Stimulated activated naive CD4-positive, alpha-beta T cell (primary cell): ENCODE data around the gene OTOS.

ENCODE experiments used
- DNase-seq, 6 experiments: peaks; one replicate each; lab custom pipeline; 2025; lab: John Stamatoyannopoulos, UW

OTOS gene

GRCh38 chr2:240114233-240114632 is 26.2 kb downstream of the OTOS start:
- no peak for DNase-seq

- DNase-seq = no peak
These were observed 27.4 kb downstream of the OTOS start for GRCh38 chr2:240112914-240113690.

- DNase-seq = no peak
These were observed 29.2 kb downstream of the OTOS start for GRCh38 chr2:240111253-240111652.

GRCh38 chr2:240109386-240109785 is 31.1 kb downstream of the OTOS start:
- no peak for DNase-seq

DNA sequence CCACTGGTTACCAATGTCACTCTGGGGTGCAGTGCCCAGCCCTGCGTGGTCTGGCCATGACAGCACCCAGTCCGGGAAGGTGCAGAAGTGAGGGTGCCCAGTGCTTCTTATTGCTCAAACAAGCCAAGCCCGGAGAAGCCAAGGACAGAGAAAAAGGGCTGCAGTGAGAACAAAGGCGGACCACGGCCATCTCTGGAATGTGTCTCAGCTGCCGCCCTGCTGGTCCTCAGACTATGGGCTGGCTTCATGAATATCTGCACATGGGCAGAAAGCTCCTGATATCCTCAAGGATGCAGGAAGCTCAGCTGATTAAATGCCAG is 33.0 kb downstream of the OTOS start:
- DNase-seq = no peak

DNA sequence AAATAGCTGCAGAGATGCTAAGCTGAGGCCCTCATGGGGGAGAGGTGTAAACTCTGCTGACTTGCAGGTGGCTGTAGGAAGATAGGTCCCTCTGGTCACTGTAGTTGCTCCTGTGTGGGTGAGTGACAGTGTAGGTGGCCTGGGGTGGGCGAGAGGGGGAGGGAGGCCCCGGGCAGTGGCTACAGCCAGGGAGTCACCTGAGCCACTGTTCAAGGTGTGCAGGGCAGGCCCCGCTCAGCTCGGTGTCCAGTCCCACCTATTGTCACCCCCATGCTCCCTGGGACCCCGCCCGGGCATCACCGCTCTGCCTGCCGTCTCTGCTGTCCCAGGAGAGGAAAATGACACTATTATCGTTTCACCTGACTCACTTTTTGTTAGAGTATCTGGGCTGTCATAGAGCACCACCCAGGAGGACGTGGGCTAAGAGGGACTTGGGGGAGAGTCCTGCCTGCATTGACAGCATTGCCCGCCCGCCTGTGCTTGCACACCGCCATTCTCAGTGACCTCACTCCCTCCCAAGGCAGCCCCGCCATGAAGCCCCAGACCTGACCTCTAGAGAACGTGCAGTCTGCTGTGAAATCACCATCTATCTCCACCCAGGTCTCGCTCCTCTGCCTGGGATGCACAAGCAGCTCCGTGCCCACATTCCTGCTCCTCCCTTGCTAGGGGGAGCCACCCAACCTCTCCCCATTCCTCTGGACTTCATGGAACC is 33.5 kb downstream of the OTOS start:
- no peak for DNase-seq

DNA sequence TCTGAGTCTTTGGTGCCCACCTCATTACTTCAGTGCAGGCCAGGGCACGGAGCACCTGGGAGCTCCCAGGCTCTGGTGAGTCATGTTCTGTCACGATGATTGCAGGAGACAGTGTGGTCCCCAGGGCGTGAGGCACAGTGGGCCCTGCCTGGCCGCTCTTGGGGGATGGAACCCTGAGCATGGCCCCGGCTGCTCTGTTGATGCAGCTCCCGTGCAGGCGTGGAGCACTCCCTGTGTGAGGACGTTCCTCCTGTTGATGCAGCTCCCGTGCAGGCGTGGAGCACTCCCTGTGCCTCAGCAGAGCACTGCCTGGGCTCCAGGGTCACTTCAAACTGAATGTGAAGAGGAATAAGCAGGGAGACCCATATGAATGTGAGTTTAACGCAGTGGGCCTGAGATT is 34.5 kb downstream of the OTOS start:
- no peak for DNase-seq

DNA sequence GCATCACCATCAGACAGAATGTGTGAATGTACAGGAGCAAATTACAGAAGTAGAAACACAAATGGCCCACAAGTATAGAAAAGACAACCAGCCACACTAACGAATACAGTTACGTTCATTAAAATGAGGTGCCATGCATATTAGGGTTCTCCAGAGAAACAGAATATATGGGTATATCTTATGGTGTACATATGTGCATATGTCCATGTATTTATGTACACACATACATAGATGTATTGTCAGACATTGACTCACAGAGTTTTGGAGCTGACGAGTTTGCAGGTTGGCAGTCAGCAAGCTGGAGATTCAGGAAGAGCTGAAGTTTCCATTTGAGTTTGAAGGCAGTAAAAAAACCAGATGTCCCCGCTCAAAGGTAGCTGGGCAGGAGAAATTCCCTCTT is 37.3 kb downstream of the OTOS start:
- no peak for DNase-seq

DNA sequence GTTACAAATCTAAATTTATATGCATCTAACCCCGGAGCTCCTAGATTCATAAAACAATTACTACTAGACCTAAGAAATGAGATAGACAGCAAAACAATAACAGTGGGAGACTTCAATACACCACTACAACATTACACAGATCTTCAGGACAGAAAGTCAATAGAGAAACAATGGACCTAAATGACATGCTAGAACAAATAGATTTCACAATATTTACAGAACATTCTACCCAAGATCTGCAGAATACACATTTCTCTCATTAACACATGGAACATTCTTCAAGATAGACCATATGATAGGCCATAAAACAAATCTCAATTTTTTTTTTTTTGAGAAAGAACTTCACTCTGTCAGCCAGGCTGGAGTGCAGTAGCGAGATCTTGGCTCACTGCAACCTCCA is 42.1 kb downstream of the OTOS start:
- DNase-seq = no peak

GRCh38 chr2:240095556-240096523 is 44.6 kb downstream of the OTOS start:
- DNase-seq = no peak

- no peak for DNase-seq
These were observed 51.2 kb downstream of the OTOS start for GRCh38 chr2:240089306-240089705.
